Hepatocyte (in vitro differentiated cells): ENCODE measurements around the gene CLBA1. TPM values are rescaled to one million over a fixed set of nuclear protein-coding genes. Genes with fewer than 3 reads are reported as not detected.

Experiments
- DNase-seq: peaks from one replicate; pipeline ENCODE4 v3.0.0-alpha.2; 2016; ENCODE audit warnings: low spot score
- H2AFZ ChIP-seq: fragments of 200-600 bp; sonication (generic); 2 replicates; pipeline ENCODE4 v1.6.0; 2016; ENCODE audit warnings: antibody characterized with exemption, mild to moderate bottlenecking
- H3K27ac ChIP-seq: fragments of 200-600 bp; sonication (generic); 2 replicates; pipeline ENCODE4 v1.5.1; 2016; ENCODE audit warnings: mild to moderate bottlenecking
- H3K27me3 ChIP-seq: fragments of 200-600 bp; sonication (generic); 2 replicates; pipeline ENCODE4 v1.6.1; 2016
- H3K36me3 ChIP-seq: fragments of 200-600 bp; sonication (generic); replicated peaks from 2 replicates; pipeline ENCODE4 v1.5.1; 2016; ENCODE audit warnings: low read depth; ENCODE audit not compliant: insufficient read depth
- H3K4me1 ChIP-seq: fragments of 200-600 bp; sonication (generic); 2 replicates; pipeline ENCODE4 v1.5.1; 2016; ENCODE audit warnings: mild to moderate bottlenecking, moderate library complexity; ENCODE audit not compliant: insufficient read depth
- H3K4me2 ChIP-seq: fragments of 200-600 bp; sonication (generic); 2 replicates; pipeline ENCODE4 v1.6.0; 2016
- H3K4me3 ChIP-seq: fragments of 200-600 bp; sonication (generic); 2 replicates; pipeline ENCODE4 v1.5.1; 2016; ENCODE audit warnings: mild to moderate bottlenecking
- H3K79me2 ChIP-seq: fragments of 200-600 bp; sonication (generic); 2 replicates; pipeline ENCODE4 v1.6.0; 2017; ENCODE audit warnings: mild to moderate bottlenecking
- H3K9me2 ChIP-seq: fragments of 200-600 bp; sonication (generic); replicated peaks from 2 replicates; pipeline ENCODE4 v1.6.0; 2017; ENCODE audit warnings: mild to moderate bottlenecking; ENCODE audit not compliant: insufficient read depth
- H3K9me3 ChIP-seq: fragments of 200-600 bp; sonication (generic); 2 replicates; pipeline ENCODE4 v1.5.1; 2016; ENCODE audit warnings: low read depth, mild to moderate bottlenecking
- H4K20me1 ChIP-seq: fragments of 200-600 bp; sonication (generic); 2 replicates; pipeline ENCODE4 v1.6.0; 2016; ENCODE audit warnings: mild to moderate bottlenecking; ENCODE audit not compliant: insufficient read depth, poor library complexity, severe bottlenecking
- CTCF ChIP-seq: fragments of 200-600 bp; sonication (generic); IDR thresholded peaks from 2 replicates; pipeline ENCODE4 v1.5.1; 2016; ENCODE audit warnings: antibody characterized with exemption, mild to moderate bottlenecking; ENCODE audit not compliant: poor library complexity
- EZH2 ChIP-seq: fragments of 200-600 bp; sonication (generic); IDR thresholded peaks from 2 replicates; pipeline ENCODE4 v1.6.1; 2016; ENCODE audit warnings: antibody characterized with exemption, mild to moderate bottlenecking, borderline replicate concordance
- EZH2phosphoT487 ChIP-seq: fragments of 200-600 bp; sonication (generic); IDR thresholded peaks from one replicate; pipeline ENCODE4 v1.6.1; 2018; ENCODE audit warnings: antibody characterized with exemption, mild to moderate bottlenecking, low read depth, moderate library complexity; ENCODE audit not compliant: unreplicated experiment, severe bottlenecking
- WGBS: methylation state at CpG from one replicate; pipeline ENCODE4 v1.1.6; 2016; ENCODE audit warnings: low lambda C conversion rate; ENCODE audit errors: missing lambda C conversion rate; 5-methylcytosine and 5-hydroxymethylcytosine counted together
- polyA plus RNA-seq: library from polyadenylated mRNA; unstranded; fragments of >200 nt; fragmentation: Nextera tagmentation; extraction: Ambion mirVana; gene quantifications from 2 replicates; pipeline ENCODE4 v1.2.1, GENCODE V29; 2016
- total RNA-seq: library from RNA; depleted of rRNA; stranded (reverse); fragments of >200 nt; gene quantifications from 2 replicates; pipeline ENCODE4 v1.2.3, GENCODE V29; 2014

CLBA1 gene
- total and polyA plus RNA-seq, 2 experiments from 2014 or later, result 6.4 to 9.3 TPM

- DNase-seq, result peak; percentile 3
- Histone ChIP-seq H3K9me3 (no peaks in the 10 kb centered on the region), H3K4me3 (no peak overlapping the region), H3K9me2 (no peaks in the 10 kb centered on the region), H3K27ac (no peak overlapping the region), H3K27me3 (no peaks in the 10 kb centered on the region), H3K36me3 (no peaks in the 10 kb centered on the region), H3K79me2 (peaks cover 4% of the 10 kb centered on the region), H3K4me2 (no peak overlapping the region), H3K4me1 (peaks cover 7% of the 10 kb centered on the region), H4K20me1 (no peaks in the 10 kb centered on the region), H2AFZ (no peak overlapping the region)
- TF ChIP-seq EZH2 (no peak), EZH2phosphoT487 (no peak), CTCF (no peak)
- WGBS, result 91% methylated on average over 15 of the region's 15 CpGs
Measured at GRCh38 chr14:104984056-104984894, 1.3 kb upstream of the CLBA1 start.

GRCh38 chr14:104986487-104987164, 1.0 kb downstream of the CLBA1 start:
- 71% methylated on average over 19 of the region's 19 CpGs for WGBS

GRCh38 chr14:104989236-104989950, 3.8 kb downstream of the CLBA1 start:
- no peak overlapping the region for H3K27ac ChIP-seq
- no peak overlapping the region for H3K4me3 ChIP-seq
- peaks cover 4% of the 10 kb centered on the region for H3K79me2 ChIP-seq
- H3K36me3 ChIP-seq, result no peaks in the 10 kb centered on the region
- H2AFZ ChIP-seq, result no peak overlapping the region
- no peaks in the 10 kb centered on the region for H3K27me3 ChIP-seq
- TF ChIP-seq EZH2phosphoT487 (no peak), CTCF (no peak), EZH2 (no peak)
- peaks cover 7% of the 10 kb centered on the region for H3K4me1 ChIP-seq
- H3K9me3 ChIP-seq, result no peaks in the 10 kb centered on the region
- no peaks in the 10 kb centered on the region for H4K20me1 ChIP-seq
- DNase-seq, result no peak
- H3K4me2 ChIP-seq, result no peak overlapping the region
- WGBS, result 96% methylated on average over 15 of the region's 16 CpGs
- H3K9me2 ChIP-seq, result no peaks in the 10 kb centered on the region

More at GRCh38 chr14:104986487-104987164, 1.0 kb downstream of the CLBA1 start:
- Histone ChIP-seq H2AFZ (no peak overlapping the region), H3K4me1 (peaks cover 7% of the 10 kb centered on the region), H3K27ac (no peak overlapping the region), H3K4me3 (no peak overlapping the region), H4K20me1 (no peaks in the 10 kb centered on the region), H3K4me2 (peak overlapping the region; percentile 98), H3K79me2 (peaks cover 4% of the 10 kb centered on the region), H3K27me3 (no peaks in the 10 kb centered on the region), H3K9me2 (no peaks in the 10 kb centered on the region), H3K9me3 (no peaks in the 10 kb centered on the region), H3K36me3 (no peaks in the 10 kb centered on the region)
- no peak for DNase-seq
- TF ChIP-seq CTCF (no peak), EZH2phosphoT487 (no peak), EZH2 (no peak)
